Jurkat, Clone E6-1 (cell line): ENCODE data around the gene PYURF.

Experiments
- DNase-seq: peaks from one replicate; pipeline ENCODE4 v3.0.0-alpha.2; 2011; ENCODE audit warnings: low read depth, low spot score
- H3K4me3 ChIP-seq: 2 replicates; pipeline ENCODE4 v1.5.1; 2011; ENCODE audit warnings: mild to moderate bottlenecking, low read length, control low read depth, moderate library complexity

The PYURF gene

DNA sequence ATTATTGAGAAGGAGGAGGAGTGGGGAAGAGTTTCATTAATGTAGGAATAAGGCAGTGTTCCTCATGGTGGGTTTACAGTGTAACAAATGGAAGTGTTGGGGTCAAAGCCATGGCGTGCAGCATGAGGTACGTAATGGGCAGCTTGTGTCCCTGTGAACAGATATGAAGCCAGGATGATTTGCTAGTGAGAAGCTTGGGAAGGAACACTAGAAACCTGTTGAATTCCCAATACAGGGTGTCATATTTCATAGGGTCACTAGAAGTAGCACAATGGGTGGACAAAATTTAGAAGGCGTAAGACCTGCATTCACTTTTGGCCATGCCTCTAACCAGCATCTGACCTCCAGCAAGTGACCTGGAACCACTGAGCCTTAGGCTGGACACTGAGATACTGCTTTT lies 6.8 kb downstream of the PYURF start:
- no peak overlapping the region for H3K4me3 ChIP-seq
- DNase-seq, result no peak

DNA sequence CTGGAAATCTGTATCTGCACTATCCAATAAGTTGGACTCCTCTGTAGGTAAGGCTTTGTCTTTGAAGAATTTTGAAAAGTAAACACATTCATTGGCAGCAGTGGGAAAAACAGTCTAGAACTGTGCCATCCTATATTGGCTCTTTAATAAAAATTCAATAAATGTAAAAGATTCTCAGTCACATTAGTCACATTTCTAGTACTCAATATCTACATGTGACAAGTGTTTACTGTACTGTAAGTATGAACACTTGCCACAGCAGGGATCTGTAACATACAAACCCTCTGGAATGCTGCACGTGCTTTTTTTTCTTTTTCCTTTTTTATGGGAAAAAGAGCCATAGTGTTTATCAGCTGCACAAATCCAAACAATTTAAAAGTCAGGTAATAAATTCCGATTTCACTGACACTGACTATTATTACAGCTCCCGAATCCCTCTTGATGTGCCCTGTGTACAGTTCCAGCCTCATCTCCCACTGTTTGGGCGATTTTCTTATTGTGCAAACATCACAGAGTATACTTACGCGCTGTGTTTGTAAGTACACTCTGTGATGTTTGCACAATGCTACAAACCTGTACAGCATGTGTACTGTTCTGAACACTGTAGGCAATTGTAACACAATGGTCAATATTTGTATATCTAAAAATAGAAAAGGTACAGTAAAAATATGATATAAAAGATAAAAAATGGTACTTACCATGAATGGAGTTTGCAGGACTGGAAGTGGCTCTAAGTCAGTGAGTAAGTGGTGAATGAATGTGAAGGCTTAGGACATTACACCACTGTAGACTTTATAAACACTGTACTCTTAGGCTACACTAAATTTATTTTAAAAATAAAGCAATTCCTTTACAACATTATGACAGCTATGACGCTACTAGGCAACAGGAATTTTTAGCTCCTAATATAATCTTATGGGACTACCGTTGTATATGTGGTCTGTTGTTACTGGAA lies 8.7 kb downstream of the PYURF start:
- no peak overlapping the region for H3K4me3 ChIP-seq
- no peak for DNase-seq

DNA sequence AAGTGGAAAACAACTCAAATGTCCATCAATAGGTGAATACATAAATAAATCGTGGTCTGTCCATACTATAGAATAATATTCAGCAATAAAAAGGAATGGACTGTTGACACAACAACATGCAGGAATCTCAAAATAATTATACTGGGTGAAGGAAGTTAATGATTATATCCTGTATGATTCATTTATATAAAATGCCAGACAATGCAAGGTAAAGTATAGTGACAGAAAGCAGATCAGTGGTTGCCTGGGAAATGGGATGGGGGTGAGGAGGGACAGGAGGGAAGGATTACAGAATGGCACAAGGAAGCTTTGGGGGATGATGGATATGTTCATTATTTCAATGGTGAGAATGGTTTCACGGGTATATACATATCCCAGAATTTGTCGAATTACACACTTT lies 12.3 kb downstream of the PYURF start:
- no peak overlapping the region for H3K4me3 ChIP-seq

DNA sequence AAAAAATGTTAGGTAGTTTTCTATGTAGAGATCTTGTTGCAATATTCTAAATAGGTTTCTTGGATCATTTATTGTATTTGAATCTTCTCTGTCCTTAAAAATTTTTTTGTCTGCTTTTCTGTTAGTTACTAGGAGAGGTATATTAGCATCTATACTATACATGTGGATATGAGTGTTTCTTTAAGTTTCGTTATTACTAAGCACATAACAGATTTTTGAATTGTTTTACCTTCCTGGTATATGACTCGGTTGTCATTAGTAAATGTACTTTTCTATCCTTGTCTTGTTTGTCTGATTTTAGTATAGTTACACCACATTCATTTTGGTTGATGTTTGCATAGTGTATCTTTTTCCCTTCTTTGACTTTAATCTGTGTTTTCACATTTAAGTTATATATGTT lies 20.2 kb downstream of the PYURF start:
- H3K4me3 ChIP-seq, result no peak overlapping the region
- DNase-seq, result no peak

More for the DNA sequence above, 12.3 kb downstream of the PYURF start:
- no peak for DNase-seq

DNA sequence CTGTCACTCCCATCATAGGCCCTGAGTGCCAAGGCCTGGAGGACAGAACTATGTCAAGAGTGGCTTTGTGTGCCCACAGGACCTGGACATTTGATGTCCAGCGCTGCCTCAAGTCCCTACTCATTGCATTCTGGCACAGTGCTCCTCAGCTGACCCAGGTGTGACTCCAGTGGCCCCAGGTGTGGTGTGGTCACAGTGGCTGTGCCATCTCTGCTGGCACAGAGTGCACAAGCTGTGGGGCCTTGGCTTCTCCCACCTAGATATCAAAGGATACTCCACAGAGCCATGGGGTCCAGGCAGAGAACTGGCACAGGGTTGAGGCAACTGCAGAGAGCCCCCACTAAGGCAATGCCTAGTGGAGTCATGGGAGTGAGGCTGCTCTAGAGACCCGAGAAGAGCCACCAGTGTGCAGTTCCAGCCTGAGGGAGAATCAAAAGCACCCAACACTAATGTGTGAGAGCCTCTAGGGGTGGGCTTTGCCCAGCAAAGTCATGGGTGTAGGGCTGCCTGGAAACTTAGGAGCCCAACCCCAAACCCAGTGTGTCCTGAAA lies 25.6 kb downstream of the PYURF start:
- H3K4me3 ChIP-seq, result no peak overlapping the region
- no peak for DNase-seq

DNA sequence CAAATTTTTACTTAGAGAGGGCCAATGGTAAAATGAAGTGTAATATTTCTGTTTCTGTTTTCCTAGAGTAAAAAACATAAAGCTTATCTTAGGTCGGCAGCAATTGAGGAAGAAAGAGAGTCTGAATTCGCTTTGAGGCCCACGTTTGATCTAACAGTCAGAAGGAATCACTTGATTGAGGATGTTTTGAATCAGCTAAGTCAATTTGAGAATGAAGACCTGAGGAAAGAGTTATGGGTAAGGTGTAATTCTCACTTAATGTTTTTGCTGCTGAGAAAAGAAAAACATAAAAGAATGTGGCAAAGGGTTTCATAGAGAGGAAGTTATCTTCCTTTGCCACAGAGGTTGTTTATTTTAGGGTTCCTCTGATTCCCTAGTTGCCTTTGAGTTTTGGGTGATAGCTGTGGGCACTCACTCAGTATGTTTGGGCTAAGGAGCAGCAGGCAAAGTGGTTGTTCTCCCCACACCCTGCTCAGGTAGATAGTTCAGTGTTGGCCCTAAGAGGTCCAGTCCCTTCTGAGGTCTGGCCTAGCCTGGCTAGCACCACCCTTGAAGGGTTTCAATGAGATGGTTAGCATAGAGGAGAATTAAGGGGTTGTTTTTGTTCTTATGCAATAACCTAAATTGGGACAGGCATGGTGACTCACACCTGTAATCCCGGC lies 34.3 kb downstream of the PYURF start:
- no peak overlapping the region for H3K4me3 ChIP-seq
- DNase-seq, result peak; percentile 14

DNA sequence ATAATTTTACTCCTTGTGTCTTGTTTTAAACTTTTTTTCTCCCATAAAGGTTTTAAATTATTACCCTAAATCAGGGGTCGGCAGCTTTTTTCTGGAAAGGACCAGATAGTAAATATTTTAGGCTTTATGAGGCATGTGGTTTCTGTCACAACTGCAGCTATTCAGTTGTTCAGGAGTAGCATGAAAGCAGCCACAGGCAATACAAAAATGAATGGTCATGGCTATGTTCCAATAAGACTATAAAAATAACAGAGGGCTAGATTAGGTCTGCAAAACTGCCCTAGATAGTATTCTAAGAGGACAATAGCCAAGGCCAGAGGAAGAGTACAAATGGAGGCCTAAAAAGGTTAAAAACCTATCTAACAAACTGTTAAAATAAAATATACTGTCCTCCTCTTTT lies 42.0 kb downstream of the PYURF start:
- DNase-seq, result no peak
- H3K4me3 ChIP-seq, result no peak overlapping the region

DNA sequence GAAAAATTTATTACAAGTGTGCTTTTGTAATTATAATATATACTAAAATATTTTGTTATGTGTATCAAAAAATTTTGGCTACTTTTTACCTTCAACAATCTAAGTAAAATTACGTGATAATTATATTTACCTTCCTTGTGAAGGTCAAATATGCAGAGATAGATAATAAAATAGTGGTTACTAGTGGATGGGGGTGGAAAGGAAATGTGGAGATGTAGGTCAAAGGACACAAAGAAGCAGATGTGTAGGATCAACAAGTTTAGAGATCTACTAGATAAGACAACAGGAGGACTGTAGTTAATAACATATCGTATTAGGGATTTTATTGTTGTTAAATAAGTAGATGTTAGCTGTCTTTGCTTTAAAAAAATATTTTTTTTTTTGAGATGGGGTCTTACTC lies 45.3 kb downstream of the PYURF start:
- H3K4me3 ChIP-seq, result no peak overlapping the region
- DNase-seq, result no peak

DNA sequence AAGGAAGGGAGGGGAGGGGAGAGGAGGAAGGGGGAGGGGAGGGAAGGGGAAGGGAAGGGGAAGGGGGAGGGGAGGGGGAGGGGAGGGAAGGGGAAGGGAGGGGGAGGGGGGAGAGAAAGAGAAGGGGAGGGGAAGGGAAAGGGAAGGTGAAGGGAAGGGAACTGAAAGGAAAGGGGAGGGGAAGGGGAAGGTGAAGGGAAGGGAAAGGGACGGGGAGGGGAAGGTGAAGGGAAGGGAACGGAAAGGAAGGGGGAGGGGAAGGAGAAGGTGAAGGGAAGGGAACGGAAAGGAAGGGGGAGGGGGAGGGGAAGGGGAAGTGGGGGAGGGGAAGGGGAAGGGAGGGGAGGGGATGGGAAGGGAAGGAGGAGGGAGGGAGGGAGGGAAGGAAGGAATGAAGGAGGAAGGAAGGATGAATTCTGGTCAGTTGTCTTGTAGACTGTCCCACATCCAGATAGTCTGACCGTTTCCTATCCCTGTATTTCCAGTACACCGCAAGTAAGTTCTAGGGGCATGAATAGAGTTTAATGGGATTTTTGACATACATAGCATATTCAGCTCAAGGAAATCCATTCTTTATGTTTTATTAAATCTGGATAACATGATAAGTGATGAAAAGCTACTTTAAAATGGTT lies 46.2 kb downstream of the PYURF start:
- H3K4me3 ChIP-seq, result no peak overlapping the region
- DNase-seq, result no peak
